Ectodermal cell (in vitro differentiated cells): ENCODE results near the gene MUSK. TPM values are rescaled to one million over a fixed set of nuclear protein-coding genes. Genes with fewer than 3 reads are reported as not detected.

Experiments used
- H3K27ac ChIP-seq: 2 replicates; pipeline ENCODE4 v1.7.0; 2013; ENCODE audit warnings: mild to moderate bottlenecking, low read depth, low read length; ENCODE audit not compliant: insufficient read depth, poor library complexity, severe bottlenecking
- H3K27me3 ChIP-seq: 2 replicates; pipeline ENCODE4 v1.7.0; 2013; ENCODE audit warnings: mild to moderate bottlenecking, low read length; ENCODE audit not compliant: insufficient read depth, control insufficient read depth, poor library complexity, severe bottlenecking
- H3K36me3 ChIP-seq: one replicate; pipeline ENCODE4 v1.7.0; 2013; ENCODE audit warnings: low read length; ENCODE audit not compliant: control insufficient read depth, insufficient read depth
- H3K4me1 ChIP-seq: one replicate; pipeline ENCODE4 v1.7.0; 2013; ENCODE audit warnings: low read length; ENCODE audit not compliant: control insufficient read depth, insufficient read depth
- H3K4me3 ChIP-seq: 2 replicates; pipeline ENCODE4 v1.7.0; 2013; ENCODE audit warnings: low read depth, low read length, control low read depth; ENCODE audit not compliant: insufficient read depth
- H3K9me3 ChIP-seq: 2 replicates; pipeline ENCODE4 v1.7.0; 2013; ENCODE audit warnings: mild to moderate bottlenecking, low read length, moderate library complexity; ENCODE audit not compliant: control insufficient read depth
- WGBS, 2 experiments: methylation state at CpG; one replicate each; pipeline ENCODE4 v1.1.7; 2013; ENCODE audit warnings: missing lambda C conversion rate in 2 of 2; 5-methylcytosine and 5-hydroxymethylcytosine counted together
- polyA plus RNA-seq, 4 experiments: library from polyadenylated mRNA; stranded (reverse); fragments of 50-300 nt; gene quantifications; one replicate each; pipeline ENCODE4 v1.2.3, GENCODE V29; 2013

Gene MUSK
- not detected for polyA plus RNA-seq (2013, experiment 1 of 4)
- polyA plus RNA-seq (2013, experiment 2 of 4) = 0.05 TPM
- polyA plus RNA-seq (2013, experiment 3 of 4) = not detected
- not detected for polyA plus RNA-seq (2013, experiment 4 of 4)

DNA sequence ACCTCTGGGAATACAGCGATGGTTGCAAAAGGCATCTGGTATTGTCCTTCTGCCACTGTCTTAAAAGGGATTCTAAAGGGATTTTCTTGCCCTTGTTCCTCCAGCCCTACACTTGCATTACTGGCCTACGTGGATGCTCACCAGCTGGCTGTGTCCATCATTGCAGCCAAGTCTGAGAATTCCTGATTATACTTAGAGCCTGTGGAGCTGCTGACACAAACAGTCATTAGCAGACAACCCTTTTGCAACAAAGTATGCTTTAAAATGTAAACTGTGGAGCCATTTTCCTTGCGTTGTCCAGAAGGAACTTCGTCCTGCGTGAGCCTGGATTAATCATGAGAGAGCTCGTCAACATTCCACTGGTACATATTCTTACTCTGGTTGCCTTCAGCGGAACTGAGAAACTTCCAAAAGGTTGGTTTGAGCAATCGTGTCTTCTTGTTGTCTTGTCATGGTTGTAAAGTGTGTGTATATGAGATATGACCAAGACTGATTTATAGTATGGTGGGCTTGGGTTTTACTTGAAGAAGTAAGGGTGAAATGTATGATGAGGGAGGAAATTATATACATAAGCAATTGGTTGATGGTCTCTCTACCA lies at the start of gene MUSK:
Gene MUSK, plus strand, starts transcription at position 222 of the 598 bp plus-strand sequence. Its CDS starts 114 bp downstream, at position 336.
- H3K4me3 ChIP-seq = no peak within 1 kb of the TSS
- H3K4me1 ChIP-seq = no peaks in the 10 kb centered on the region
- no peak within 1 kb of the TSS for H3K27ac ChIP-seq
- H3K27me3 ChIP-seq = no peaks in the 10 kb centered on the region
- H3K9me3 ChIP-seq = no peaks in the 10 kb centered on the region
- WGBS, 2 experiments = 91 to 95% methylated on average over 8 of the region's 8 CpGs
- H3K36me3 ChIP-seq = no peaks in the 10 kb centered on the region

DNA sequence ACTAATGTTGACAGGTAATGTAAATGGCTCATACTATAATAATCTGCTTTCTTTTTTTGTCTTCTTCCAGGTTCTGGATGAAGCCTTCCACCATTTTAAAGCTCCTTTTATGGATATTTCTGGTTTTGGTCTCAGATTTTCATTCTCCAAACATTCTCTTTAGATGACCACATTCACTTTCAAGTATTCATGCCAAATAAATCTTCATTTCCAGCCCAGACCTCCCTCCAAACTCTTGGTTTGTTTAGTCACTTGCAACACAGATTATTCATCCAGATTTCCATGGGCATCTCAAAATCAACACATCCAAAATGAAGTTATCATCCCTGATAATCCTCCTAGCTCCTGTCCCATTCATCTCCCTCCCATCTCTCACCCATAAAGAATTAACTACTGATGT lies 48.8 kb upstream of the MUSK start:
- Histone ChIP-seq H3K4me1 (no peaks in the 10 kb centered on the region), H3K27ac (no peak overlapping the region), H3K4me3 (no peak overlapping the region), H3K36me3 (no peaks in the 10 kb centered on the region), H3K27me3 (no peaks in the 10 kb centered on the region), H3K9me3 (no peaks in the 10 kb centered on the region)

GRCh38 chr9:110620726-110621125 lies 47.9 kb upstream of the MUSK start:
- no peaks in the 10 kb centered on the region for H3K4me1 ChIP-seq
- H3K27me3 ChIP-seq = no peaks in the 10 kb centered on the region
- H3K9me3 ChIP-seq = no peaks in the 10 kb centered on the region
- H3K27ac ChIP-seq = no peak overlapping the region
- H3K36me3 ChIP-seq = no peaks in the 10 kb centered on the region
- no peak overlapping the region for H3K4me3 ChIP-seq
- WGBS, 2 experiments = 86 to 100% methylated on average over 2 of the region's 3 CpGs

- WGBS, 2 experiments = 86 to 95% methylated on average over 2 of the region's 2 CpGs
- no peak overlapping the region for H3K27ac ChIP-seq
Measured at GRCh38 chr9:110622368-110622767, 46.2 kb upstream of the MUSK start.

GRCh38 chr9:110623462-110624025 lies 45.0 kb upstream of the MUSK start:
- H3K4me1 ChIP-seq = no peaks in the 10 kb centered on the region
- H3K27me3 ChIP-seq = no peaks in the 10 kb centered on the region
- H3K9me3 ChIP-seq = no peaks in the 10 kb centered on the region
- H3K27ac ChIP-seq = no peak overlapping the region
- H3K36me3 ChIP-seq = no peaks in the 10 kb centered on the region
- 44 to 61% methylated on average over 3 of the region's 3 CpGs for WGBS, 2 experiments
- no peak overlapping the region for H3K4me3 ChIP-seq

More at GRCh38 chr9:110622368-110622767, 46.2 kb upstream of the MUSK start:
- Histone ChIP-seq H3K9me3 (no peaks in the 10 kb centered on the region), H3K4me3 (no peak overlapping the region), H3K36me3 (no peaks in the 10 kb centered on the region), H3K4me1 (no peaks in the 10 kb centered on the region), H3K27me3 (no peaks in the 10 kb centered on the region)

DNA sequence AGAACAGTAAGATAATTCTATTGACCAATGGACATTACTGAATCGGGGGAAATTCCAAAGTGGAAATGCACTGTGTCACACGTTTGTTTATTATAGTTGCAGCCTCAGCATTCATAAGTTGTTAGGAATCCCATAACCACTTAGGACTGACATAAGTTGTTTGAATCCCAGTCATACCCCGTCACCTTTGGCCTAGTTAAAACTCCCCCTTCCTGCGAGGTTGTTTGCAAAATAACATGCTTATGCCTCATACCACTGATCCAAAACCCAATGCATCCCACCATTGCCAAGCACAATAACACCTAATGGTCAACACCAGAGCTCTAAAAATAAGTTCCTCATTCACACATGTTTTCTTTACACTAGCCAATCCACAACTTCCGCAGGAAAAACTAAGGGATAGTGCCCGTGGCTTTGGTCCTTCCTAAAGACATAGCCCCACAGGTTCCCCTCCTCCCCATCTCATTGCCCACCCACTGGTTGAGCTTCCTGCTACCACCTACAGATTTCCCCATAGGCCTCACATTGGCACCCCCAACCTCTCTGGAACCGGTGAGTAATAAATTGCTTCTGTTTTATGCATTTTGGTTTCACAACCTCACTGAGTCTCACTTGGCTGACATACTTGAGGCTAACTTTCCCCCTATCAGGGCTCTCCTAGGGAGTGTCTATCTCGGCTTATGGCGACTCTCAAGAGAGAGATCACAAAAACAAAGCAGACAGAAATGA lies 42.3 kb upstream of the MUSK start:
- H3K4me3 ChIP-seq = no peak overlapping the region
- no peak overlapping the region for H3K27ac ChIP-seq
- H3K27me3 ChIP-seq = no peaks in the 10 kb centered on the region
- H3K36me3 ChIP-seq = no peaks in the 10 kb centered on the region
- no peaks in the 10 kb centered on the region for H3K9me3 ChIP-seq
- WGBS, 2 experiments = 82 to 83% methylated on average over 9 of the region's 9 CpGs
- H3K4me1 ChIP-seq = no peaks in the 10 kb centered on the region

DNA sequence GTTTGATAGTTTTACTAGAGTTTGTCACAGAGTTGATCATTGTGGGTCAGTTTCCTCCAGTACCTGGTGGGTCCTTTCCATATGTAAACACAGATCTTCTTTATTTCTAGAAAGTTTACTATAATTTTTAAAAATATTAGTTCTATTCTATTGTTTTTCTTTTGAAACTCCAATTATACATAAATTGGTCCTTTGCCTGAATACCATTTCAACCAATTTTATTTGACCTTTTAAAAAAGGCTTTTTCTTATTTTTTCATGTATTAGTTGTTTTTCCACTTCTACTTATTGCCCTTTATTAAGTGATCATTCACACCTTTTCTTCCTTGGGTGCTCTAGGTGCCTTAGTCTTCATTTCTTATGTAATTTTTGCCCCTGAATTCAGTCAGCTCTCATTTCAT lies 33.0 kb upstream of the MUSK start:
- Histone ChIP-seq H3K4me3 (no peak overlapping the region), H3K27me3 (no peaks in the 10 kb centered on the region), H3K27ac (no peak overlapping the region), H3K4me1 (peaks cover 1% of the 10 kb centered on the region), H3K9me3 (peaks cover 3% of the 10 kb centered on the region), H3K36me3 (no peaks in the 10 kb centered on the region)

GRCh38 chr9:110638381-110638954 lies 30.1 kb upstream of the MUSK start:
- H3K9me3 ChIP-seq = peaks cover 3% of the 10 kb centered on the region
- H3K27me3 ChIP-seq = no peaks in the 10 kb centered on the region
- no peaks in the 10 kb centered on the region for H3K36me3 ChIP-seq
- no peak overlapping the region for H3K4me3 ChIP-seq
- WGBS, 2 experiments = no CpG with 5 or more reads among the region's 4 CpGs
- no peak overlapping the region for H3K27ac ChIP-seq
- H3K4me1 ChIP-seq = peaks cover 3% of the 10 kb centered on the region

- peaks cover 3% of the 10 kb centered on the region for H3K4me1 ChIP-seq
- no peaks in the 10 kb centered on the region for H3K36me3 ChIP-seq
- no peak overlapping the region for H3K27ac ChIP-seq
- H3K27me3 ChIP-seq = no peaks in the 10 kb centered on the region
- H3K9me3 ChIP-seq = no peaks in the 10 kb centered on the region
- no peak overlapping the region for H3K4me3 ChIP-seq
Measured at GRCh38 chr9:110640736-110641135, 27.9 kb upstream of the MUSK start.

DNA sequence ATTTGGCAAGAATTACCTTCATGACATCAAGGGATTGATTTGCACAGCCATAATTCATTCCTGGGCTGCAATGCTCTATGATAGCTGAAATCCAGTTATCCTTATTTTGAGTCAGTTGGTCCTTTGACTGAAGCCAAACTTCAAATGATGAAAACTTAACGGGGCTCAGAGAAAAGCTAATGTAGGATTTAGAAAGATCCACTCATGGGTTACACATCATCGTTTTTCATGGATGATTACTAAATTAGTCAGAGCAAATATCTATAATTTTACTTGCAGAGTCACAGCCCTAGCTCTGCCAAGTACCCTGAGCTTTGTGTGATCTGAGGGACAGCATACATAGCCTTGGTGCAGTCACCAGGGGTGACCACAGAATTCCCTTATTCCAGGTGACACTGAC lies 27.3 kb upstream of the MUSK start:
- peaks cover 3% of the 10 kb centered on the region for H3K4me1 ChIP-seq
- 98 to 100% methylated on average over 2 of the region's 2 CpGs for WGBS, 2 experiments
- no peaks in the 10 kb centered on the region for H3K9me3 ChIP-seq
- no peaks in the 10 kb centered on the region for H3K27me3 ChIP-seq
- no peaks in the 10 kb centered on the region for H3K36me3 ChIP-seq
- H3K4me3 ChIP-seq = no peak overlapping the region
- no peak overlapping the region for H3K27ac ChIP-seq
